HG03095 (cell line): ENCODE results near the gene MPRIP.
"Not testable (repeated sequence)": the region's sequence is repeated elsewhere in the genome, so short reads cannot be mapped to it uniquely, and the experiment has no call there.

ENCODE experiments used
- ATAC-seq: cut with Tn5 transposase; IDR thresholded peaks from one replicate; pipeline ENCODE4 v1.9.1; 2021; ENCODE audit warnings: moderate library complexity; ENCODE audit not compliant: unreplicated experiment

MPRIP gene

DNA sequence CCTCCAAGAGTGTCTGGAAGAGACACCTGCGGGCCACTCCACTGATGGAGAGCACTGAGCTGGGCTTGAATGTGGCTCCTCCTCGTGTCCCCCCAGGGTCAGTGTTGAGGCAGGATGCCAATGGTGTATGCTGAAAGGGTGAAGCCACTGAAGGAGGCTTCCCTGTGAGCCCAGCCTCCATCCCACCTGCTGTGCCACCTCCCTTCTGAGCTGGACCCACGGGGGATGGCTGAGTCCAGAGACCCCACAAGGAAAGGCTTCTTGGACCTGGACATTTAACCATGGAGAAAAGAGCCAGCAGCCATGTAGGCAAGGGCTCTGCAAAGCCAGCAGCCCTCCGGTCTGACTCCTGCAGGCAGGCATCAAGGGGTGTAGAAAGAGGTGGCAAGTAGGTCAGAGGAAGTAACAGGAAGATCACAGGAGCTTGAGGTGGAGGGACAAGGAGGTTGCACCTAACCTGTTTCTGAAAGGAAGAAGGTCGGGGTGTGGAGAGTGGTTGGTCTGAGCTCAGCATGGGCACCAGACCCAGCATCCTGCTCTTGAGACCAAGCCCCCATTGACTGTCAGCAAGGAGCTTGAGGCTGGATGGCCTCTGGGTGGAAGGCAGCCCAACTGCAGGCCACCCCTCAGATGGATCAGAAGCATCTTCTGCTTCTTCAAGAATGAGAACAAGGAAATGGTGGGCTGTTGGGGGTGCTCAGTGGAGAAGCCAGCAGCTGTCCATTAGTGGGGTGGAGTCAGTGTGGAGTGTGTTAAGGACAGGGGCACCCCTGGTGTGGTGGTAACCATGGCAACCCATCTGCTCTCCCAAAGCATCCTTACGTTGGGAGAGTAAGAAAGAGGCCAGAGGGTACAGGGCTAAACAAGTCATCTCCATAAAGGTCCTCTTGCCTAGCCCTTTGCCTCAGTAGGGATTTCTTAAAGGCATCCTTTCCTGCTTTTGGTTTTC, 83.2 kb downstream of the MPRIP start:
- ATAC-seq, result no peak

DNA sequence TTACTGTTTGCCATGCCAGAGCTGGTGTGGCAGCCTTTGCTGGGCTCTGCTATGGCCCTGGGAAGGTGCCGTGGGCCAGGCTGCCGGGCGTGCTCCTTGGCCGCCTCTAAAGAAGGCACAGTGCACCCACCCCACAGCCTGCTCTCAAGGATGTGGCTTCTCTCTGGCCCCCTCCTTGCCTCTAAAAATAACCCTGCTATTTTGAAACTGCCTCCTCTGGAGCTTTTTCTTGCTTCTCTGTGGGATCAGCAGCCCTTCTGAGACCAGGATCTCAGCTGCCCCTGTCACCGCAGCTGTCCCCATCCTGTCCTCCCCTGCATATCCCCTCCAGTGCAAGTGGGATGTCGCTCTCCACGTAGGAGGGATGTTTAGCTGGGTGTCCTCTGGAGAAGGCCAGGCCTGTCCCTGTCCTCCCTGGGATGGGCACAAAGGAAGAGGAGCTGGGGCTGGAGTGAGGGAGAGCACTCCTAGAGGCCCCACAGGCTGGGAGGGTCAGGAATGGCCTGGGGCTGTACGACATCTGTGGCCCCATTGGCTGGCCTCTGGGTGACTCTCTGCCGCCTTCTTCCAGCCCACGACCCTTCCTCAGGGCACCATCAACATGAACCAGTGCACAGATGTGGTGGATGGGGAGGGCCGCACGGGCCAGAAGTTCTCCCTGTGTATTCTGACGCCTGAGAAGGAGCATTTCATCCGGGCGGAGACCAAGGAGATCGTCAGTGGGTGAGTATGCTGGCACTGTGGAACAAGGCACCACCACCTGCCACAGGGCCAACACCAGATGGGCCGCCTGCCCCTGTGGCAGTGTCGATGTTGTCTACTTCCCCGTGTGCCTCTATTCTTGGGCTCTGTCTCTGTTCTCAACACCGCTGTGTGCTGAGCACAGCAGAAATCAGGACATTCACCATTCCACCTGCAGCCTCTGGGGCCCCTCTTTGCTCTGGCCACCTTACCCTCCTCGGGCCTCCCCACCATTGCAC, 84.2 kb downstream of the MPRIP start:
- ATAC-seq, result no peak

DNA sequence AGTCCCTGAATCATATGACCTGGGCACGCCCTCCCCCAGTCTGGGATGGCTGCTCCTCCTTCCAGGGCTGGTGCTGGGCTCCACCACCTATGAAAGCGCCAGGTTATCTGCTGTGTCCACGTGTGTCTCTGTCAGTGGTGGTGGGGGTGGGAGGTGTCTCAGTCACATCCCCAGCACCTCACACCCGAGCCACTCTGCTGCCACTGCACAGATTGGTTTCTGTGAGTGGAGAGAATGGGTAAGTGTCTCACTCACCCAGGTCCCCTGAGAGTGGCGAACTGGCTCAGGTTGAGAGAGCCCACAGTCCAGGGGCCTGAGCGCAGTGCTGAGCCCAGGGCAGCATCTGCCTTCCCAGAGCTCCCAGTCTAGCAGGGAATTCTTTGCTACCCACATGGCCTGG, 84.9 kb downstream of the MPRIP start:
- no peak for ATAC-seq

DNA sequence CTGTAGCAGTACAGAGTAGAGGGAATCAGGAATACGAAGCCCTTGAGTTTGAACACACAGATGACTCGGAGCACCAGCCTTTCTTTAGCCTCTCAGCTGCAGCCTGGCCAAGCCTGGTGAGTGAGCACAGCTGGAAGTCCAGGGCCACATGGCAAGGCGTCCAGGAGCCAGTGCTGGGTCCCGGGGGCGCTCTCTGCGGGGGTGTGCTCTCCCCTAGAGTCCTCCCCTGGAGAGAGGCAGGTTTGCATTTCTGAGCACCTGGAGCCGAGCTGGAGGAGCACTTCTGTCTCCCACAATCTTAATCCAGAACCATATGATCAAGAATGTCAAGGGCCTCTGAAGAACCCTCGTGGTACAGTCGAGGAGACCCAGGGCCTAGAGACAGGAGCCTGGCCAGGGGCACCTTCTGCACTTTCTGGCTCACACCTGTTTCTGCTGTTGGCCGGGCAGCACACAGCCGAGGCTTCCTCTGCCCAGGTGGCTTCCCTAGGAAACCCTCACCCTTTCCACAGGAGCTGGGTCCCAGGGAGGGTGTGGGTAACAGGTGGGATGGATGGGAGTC, 85.6 kb downstream of the MPRIP start:
- ATAC-seq, result no peak

DNA sequence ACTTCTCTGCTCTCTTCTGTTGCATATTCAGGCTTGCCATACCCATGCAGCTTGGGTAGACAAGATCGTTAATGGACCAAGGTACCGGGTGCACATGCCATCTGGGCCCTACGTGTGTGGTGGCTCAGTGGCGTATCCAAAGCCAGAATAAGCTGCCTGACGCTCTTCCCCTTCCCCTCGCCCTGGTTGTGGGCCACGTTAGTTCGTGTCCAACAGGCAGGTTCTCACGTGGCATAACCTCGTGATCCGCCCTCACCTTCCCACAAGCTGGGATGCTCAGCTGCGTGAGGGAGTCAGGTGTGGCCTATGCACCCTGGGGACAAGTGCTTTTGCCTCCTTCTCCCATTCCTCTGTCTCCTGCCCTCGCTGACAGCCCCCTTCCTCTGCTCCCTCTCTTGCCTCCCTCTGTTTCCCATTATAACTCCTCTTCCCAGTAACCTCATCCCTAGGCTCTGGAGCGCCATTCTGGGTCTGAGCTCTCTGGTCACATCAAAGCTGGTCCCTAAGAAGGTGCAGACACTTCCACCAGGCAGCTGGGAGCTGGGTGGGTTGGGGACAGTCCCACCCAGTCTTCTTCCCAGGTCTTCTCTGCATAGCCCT, 86.3 kb downstream of the MPRIP start:
- ATAC-seq, result no peak

DNA sequence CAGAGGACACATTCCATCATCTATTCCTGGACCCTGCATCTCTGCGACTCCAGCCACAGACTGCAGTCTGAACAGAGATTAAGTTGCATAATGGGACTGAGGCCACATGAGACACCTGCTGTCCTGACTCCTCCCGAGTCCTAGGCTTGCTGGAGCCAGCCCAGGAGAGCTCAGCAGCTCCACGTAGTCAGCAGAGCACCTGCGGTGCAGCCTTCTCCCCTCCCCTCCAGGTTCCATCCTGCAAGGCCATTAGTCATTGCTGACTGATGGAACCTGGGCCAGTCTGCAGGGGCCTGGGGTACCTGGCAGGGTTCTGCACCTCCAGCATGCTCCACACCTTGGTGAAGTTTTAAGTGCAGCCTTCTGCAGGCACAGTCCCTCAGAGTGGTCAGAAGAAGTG, 87.2 kb downstream of the MPRIP start:
- ATAC-seq, result no peak

DNA sequence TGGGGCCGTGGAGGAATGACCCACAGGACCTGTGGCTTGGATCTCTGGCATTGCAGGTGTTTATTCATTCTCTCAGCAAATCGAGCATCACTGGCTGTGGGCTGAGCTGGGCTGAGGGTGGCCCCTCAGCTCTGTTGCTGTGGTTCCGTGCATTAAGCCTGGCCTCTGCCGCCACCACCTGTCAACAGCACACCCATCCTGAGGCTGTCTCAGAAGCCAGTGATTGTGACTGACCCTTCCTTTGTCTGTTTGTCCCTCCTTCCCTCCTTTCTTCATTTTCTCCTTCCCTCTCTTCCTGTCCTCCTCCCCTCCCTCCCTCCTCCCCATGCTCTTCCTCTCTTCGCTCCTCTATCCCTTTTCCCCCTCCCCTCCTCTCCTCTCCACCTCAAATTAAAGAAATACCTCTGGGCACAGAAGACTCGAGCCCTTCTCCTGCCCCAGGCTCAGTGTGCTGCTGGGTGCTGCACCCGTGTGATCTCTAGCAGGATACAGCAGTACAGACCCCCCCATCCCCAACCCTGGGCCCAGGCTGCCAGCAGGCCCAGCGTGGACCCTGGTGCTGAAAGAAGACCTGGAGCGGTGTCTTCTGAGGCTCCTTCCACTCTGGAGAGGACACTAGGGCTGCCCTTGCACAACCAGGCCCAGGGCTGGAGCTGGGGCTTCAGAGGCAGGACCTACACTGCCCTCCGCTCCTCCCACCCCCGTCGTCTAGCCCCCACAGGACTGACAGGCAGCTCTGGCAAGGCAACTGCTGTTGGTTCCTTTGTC, 88.0 kb downstream of the MPRIP start:
- no peak for ATAC-seq

DNA sequence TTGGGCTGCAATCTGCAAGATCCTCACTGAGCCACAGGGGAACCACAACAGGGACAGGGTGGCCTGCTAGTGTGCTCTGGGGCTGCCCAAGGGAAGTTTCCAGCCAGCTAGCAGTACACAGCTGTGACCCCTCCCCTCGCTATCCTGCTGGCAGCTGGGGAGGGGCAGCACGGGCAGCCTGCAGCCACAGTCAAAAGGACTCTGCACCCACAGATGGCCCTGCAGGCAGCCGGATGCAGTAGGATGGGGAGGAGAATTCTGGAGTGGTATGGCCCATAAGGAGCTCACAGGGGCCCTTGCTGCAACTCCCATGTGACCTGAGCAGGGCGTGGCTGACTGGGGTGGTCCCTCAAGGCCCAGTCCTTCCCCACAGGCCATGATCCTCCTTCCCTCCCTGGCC, 89.6 kb downstream of the MPRIP start:
- no peak for ATAC-seq

DNA sequence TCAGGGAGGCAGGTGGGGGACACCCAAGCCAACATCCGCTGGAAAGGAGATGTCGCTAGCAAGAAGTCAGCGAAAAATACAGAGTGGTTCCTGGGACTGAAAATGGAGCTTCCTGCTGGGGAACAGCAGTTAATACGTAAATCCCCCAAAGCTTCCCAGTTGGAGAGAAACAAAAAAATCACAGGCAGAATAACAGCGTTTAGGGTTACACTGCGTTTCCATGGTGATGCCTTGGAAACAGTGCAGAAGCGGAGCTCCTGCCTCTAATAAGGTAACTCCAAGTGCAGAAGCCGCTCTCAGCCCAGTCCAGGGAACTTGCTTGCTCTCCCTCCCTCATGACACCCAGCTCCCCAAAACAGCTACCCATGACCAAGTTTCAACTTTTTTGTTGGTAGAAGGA, 90.5 kb downstream of the MPRIP start:
- no peak for ATAC-seq

DNA sequence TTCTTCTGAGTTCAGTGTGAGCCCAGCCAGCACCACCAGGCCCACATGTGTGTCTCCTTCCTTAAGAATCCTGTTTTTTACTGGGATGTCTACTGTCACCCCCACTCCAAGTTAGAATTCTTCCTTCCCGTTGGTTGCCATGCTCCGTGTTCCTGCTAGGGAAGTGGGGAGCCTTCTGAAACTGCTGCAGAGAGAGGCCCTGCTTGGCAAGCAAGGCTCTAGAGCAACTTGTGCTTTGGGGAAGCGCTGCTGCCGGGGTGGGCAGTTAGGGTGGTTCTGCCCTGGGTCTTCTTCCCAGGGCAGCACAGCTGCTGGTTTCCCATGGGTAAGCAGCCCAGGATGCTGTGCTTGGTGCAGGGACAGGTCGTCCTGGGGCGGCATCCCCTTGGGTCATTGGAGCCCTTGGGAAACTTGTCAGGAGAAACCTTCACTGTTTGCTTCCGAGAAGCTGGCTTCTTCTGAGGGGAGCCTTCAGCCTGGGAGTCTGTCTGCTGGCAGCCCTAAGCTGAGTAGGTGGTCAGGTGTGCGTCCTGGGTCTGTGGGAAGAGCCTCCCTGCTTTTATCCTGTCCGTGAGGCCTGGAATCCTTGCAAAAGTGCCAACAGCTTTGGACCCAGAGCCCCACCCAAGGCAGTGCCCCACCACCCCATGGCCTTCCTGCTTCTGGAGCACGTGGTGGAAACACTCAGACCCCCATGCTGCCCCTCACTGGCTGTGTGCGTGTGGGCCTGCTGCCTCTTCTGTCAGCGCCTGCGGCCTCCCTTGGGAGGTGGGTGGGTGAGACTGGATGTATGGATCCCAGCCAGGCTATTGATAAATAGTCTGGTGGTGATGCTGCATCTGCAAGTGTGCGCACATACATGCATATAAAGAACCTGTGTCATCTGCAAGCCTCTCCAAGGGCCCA, 92.0 kb downstream of the MPRIP start:
- no peak for ATAC-seq

DNA sequence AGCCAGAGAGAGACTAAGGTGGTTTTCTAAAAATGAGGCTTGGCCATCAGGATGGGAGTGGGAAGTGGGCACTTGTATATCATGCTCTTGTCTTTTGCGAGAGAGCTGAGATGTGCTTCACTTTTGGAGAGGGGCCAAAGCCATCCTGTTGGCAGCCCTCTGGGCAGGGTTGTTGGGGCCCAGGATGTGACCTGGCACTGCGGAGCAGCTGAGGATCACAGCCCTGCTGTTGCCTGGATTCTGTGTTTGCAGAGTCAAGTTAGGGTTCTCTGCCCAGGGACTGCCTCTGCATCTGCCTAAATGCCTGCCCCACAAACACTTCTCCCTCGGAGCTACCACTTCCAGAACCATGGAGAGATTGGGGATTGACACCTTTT, 92.7 kb downstream of the MPRIP start:
- no peak for ATAC-seq

DNA sequence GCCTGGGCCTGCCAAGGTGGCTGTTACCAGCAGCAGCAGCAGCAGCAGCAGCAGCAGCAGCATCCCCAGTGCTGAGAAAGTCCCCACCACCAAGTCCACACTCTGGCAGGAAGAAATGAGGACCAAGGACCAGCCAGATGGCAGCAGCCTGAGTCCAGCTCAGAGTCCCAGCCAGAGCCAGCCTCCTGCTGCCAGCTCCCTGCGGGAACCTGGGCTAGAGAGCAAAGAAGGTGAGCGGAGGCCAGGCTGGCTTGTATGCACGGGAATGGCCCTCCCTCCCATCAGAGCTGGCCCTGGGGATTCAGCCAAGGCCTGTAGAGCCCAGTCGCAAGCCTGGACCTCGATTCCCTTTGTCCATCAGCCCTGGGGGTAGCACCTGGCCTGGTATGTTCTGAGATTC, 94.0 kb downstream of the MPRIP start:
- not testable (repeated sequence) for ATAC-seq

DNA sequence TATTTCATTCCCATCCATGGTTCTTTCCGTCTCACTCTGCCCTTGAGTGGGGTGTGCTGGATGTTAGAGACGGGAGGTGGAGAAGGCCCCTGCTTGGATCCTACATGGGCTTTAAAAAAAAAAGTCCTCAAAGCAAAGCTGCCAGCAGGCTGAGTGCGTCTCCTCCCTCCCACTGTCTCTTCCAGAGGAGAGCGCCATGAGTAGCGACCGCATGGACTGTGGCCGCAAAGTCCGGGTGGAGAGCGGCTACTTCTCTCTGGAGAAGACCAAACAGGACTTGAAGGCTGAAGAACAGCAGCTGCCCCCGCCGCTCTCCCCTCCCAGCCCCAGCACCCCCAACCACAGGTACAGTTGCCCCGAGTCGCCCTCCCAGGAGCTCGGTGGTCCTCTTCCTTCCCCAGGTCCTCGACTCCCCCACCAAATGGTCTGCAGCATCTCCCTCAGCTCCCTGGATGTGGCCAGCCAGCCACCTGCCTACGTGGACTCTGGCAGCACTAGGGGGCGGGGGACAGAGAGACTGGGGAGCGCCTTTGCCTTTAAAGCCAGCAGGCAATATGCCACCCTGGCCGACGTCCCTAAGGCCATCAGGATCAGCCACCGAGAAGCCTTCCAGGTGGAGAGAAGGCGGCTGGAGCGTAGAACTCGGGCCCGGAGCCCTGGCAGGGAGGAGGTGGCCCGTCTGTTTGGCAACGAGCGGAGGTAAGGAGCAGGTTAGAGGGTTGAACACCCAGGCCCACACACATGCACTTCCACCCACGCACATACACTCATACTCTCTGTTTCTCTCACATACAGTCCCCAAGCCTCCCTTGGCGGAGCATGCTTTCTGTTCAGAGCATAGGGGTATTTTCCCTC, 95.7 kb downstream of the MPRIP start:
- peak; percentile 57 for ATAC-seq

DNA sequence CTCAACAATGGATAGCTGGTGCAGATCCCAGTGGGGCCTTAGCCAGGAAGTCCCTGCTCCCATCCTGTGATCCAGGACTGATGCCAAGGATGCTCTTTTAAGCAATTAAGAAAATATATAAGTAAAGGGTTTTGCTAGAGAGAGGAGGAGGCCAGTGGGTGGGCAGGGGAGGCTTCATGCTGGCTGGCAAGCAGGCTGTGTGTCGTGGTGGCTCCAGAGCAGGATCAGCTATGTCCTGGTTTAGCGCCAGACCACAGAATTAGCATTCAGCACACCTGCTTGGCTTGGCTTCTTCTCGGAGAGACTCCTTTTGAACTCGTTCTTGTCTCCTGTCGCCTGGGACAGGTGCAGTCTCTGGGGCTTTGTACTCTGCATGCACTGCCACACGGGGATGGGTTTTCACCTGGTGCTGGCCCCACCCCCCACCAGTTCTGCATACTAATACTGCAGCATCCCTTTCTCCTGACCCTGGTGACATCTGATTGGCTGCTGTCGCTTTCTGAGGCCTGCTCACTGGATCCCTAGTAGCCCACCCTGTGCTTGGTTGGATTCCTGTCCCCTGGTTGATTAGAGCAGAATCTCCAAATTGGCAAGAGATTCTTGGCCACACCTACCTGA, 97.8 kb downstream of the MPRIP start:
- no peak for ATAC-seq

DNA sequence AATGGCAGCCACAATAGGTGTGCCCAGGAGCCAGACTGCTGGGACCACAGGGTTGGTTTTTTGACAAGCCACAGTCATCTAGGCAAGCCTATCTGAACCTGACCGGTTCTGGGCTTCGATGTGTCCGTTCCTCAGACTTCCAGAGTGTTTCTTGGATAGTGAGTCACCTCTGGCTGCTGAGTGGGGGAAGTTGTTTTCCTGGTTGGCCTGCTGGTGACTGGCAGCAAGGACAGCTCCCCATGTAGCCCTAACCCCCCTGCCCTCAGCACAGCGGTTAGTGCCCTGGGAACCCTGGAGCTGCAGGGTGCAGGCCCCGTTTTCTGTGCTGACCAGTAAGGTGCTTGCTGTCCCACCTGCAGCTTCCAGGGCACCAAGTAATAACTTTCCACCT, 98.3 kb downstream of the MPRIP start:
- no peak for ATAC-seq

DNA sequence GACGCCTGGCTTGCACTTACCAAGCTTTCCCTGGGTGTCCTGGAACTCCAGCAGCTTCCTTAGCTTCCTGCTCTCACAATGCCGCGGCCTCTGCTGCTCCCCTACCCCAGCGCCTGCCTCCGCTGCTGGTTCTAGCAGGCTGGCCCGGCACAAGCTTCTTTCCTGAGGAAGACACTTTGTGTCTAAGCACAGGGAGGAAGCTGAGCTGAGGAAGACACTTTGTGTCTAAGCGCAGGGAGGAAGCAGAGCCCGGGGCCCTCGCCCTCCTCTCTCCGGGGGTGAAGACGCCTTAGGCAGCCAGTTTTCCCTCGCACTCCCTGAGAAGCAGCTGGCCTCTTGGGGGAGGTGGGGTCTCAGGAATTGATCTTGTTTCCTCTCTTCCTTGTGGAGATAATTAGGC, 99.0 kb downstream of the MPRIP start:
- no peak for ATAC-seq

DNA sequence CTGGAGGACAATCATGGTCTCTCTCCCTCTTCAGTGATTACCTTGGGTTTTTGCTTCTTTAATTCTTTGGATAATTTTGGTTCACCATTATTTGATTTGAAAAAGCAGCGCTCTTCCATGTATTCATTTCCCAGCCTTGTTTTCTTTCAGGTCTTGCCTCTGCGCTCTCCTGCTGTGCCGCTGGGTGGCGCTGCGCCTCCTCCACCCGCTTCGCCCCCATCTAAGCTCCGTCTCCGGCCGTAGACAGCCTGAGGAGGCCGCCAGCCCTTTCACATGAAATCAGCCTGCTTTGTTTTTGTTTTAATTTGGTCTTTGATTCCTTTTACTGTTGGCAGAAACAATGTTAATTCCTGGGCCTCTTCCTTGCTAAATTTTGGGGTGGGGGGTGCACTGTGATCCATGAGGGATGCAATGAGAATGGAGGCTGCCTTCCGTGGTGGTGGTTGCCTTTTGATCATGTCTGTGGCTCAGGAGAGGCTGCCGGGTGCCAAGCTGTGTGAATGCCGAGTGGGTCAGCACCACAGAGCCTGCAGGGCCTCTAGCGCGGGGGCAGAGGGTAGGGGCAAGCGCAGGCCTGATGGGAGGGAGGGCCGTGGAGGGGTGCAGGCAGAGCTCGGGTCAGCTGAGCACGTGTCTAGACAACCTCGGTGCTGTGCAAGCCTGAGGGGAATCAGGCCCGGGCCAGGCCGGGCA, 99.7 kb downstream of the MPRIP start:
- no peak for ATAC-seq
